Stimulated activated CD4-positive, alpha-beta T cell treated with anti-CD3 and anti-CD28 coated beads, Interleukin-12 subunit alpha, Interleukin-12 subunit beta, amount 100 ng/mL, for 24 hours (primary cell): ENCODE measurements around the gene PCSK6.

ENCODE experiments used
- DNase-seq, 2 experiments: peaks; one replicate each; pipeline ENCODE4 v3.0.0-alpha.2; 2020; ENCODE audit warnings: low read depth in 2 of 2

Gene PCSK6

GRCh38 chr15:101499863-101500713 is 10.6 kb upstream of the PCSK6 start:
- no peak for DNase-seq

GRCh38 chr15:101498717-101499480 is 9.4 kb upstream of the PCSK6 start:
- no peak for DNase-seq

GRCh38 chr15:101498076-101498716 is 8.7 kb upstream of the PCSK6 start:
- no peak for DNase-seq

GRCh38 chr15:101497484-101498034 is 8.1 kb upstream of the PCSK6 start:
- DNase-seq, result no peak

- DNase-seq, result no peak
These were observed 7.5 kb upstream of the PCSK6 start for GRCh38 chr15:101497017-101497416.

GRCh38 chr15:101496198-101496986 is 6.9 kb upstream of the PCSK6 start:
- no peak for DNase-seq

GRCh38 chr15:101495334-101496197 is 6.1 kb upstream of the PCSK6 start:
- DNase-seq, result no peak

- no peak for DNase-seq
These were observed 4.8 kb upstream of the PCSK6 start for GRCh38 chr15:101494251-101494796.

GRCh38 chr15:101492766-101493692 is 3.5 kb upstream of the PCSK6 start:
- no peak for DNase-seq

GRCh38 chr15:101491734-101492640 is 2.5 kb upstream of the PCSK6 start:
- no peak for DNase-seq

GRCh38 chr15:101490922-101491733 is 1.6 kb upstream of the PCSK6 start:
- no peak for DNase-seq

GRCh38 chr15:101490408-101490891 is 943 bp upstream of the PCSK6 start:
- no peak for DNase-seq

- DNase-seq, result no peak
These were observed 289 bp downstream of the PCSK6 start for GRCh38 chr15:101489237-101489598.

GRCh38 chr15:101488300-101489164 is 975 bp downstream of the PCSK6 start:
- DNase-seq, result no peak

GRCh38 chr15:101486696-101487459 is 2.6 kb downstream of the PCSK6 start:
- no peak for DNase-seq
